KMS-11 (cell line): ENCODE measurements around the gene HS2ST1.

ENCODE experiments used
- H2AFZ ChIP-seq: fragments of 200-600 bp; sonication (generic); 2 replicates; pipeline ENCODE4 v1.6.1; 2016; ENCODE audit warnings: antibody characterized with exemption, mixed run types, low read depth
- H3K27ac ChIP-seq: fragments of 200-600 bp; sonication (generic); 2 replicates; pipeline ENCODE4 v1.6.1; 2016; ENCODE audit warnings: mild to moderate bottlenecking, mixed run types
- H3K27me3 ChIP-seq: fragments of 200-600 bp; sonication (generic); 2 replicates; pipeline ENCODE4 v1.6.1; 2017; ENCODE audit warnings: mild to moderate bottlenecking, low read depth, mixed run types, moderate library complexity; ENCODE audit not compliant: insufficient read depth
- H3K36me3 ChIP-seq: fragments of 200-600 bp; sonication (generic); 2 replicates; pipeline ENCODE4 v1.6.1; 2017; ENCODE audit warnings: mild to moderate bottlenecking, mixed run types; ENCODE audit not compliant: insufficient read depth
- H3K4me1 ChIP-seq: fragments of 200-600 bp; sonication (generic); 2 replicates; pipeline ENCODE4 v1.6.1; 2016; ENCODE audit warnings: mild to moderate bottlenecking, low read depth, mixed run types; ENCODE audit not compliant: poor library complexity, severe bottlenecking
- H3K4me2 ChIP-seq: fragments of 200-600 bp; sonication (generic); 2 replicates; pipeline ENCODE4 v1.7.0; 2016; ENCODE audit warnings: mild to moderate bottlenecking, mixed run types
- H3K4me3 ChIP-seq: fragments of 200-600 bp; sonication (generic); IDR thresholded peaks from 2 replicates; pipeline ENCODE4 v1.6.1; 2017; ENCODE audit warnings: low read depth, low read length, mixed read lengths; ENCODE audit not compliant: insufficient read depth
- H3K79me2 ChIP-seq: fragments of 200-600 bp; sonication (generic); 2 replicates; pipeline ENCODE4 v1.6.1; 2016; ENCODE audit warnings: low read depth, mixed run types; ENCODE audit not compliant: insufficient read depth
- H3K9ac ChIP-seq: fragments of 200-600 bp; sonication (generic); 2 replicates; pipeline ENCODE4 v1.6.1; 2016; ENCODE audit warnings: mild to moderate bottlenecking, mixed run types
- H4K20me1 ChIP-seq: fragments of 200-600 bp; sonication (generic); 2 replicates; pipeline ENCODE4 v1.6.1; 2016; ENCODE audit warnings: mild to moderate bottlenecking, mixed run types; ENCODE audit not compliant: insufficient read depth
- CTCF ChIP-seq: fragments of 200-600 bp; sonication (generic); conservative IDR thresholded peaks from 2 replicates; pipeline ENCODE4 v1.6.1; 2017; ENCODE audit warnings: low read depth, mild to moderate bottlenecking, antibody characterized with exemption, low read length, moderate library complexity, mixed read lengths

Gene HS2ST1

GRCh38 chr1:86871001-86871400 lies 43.4 kb upstream of the HS2ST1 start:
- no peak overlapping the region for H2AFZ ChIP-seq

GRCh38 chr1:86872086-86872485 lies 42.3 kb upstream of the HS2ST1 start:
- no peak overlapping the region for H3K9ac ChIP-seq
- H3K27ac ChIP-seq, result no peak overlapping the region
- no peak overlapping the region for H2AFZ ChIP-seq
- H3K36me3 ChIP-seq, result no peaks in the 10 kb centered on the region
- no peaks in the 10 kb centered on the region for H3K27me3 ChIP-seq
- TF ChIP-seq CTCF, result no peak
- H3K4me2 ChIP-seq, result no peak overlapping the region
- no peaks in the 10 kb centered on the region for H3K4me1 ChIP-seq
- H3K79me2 ChIP-seq, result no peaks in the 10 kb centered on the region
- no peak overlapping the region for H3K4me3 ChIP-seq
- H4K20me1 ChIP-seq, result no peaks in the 10 kb centered on the region

More at GRCh38 chr1:86871001-86871400, 43.4 kb upstream of the HS2ST1 start:
- H3K4me2 ChIP-seq, result no peak overlapping the region
- peaks cover 9% of the 10 kb centered on the region for H3K4me1 ChIP-seq
- H3K4me3 ChIP-seq, result no peak overlapping the region
- no peaks in the 10 kb centered on the region for H3K79me2 ChIP-seq
- no peaks in the 10 kb centered on the region for H3K27me3 ChIP-seq
- H3K9ac ChIP-seq, result no peak overlapping the region
- TF ChIP-seq CTCF, result no peak
- no peaks in the 10 kb centered on the region for H3K36me3 ChIP-seq
- H3K27ac ChIP-seq, result no peak overlapping the region
- no peaks in the 10 kb centered on the region for H4K20me1 ChIP-seq

GRCh38 chr1:86875722-86876121 lies 38.7 kb upstream of the HS2ST1 start:
- Histone ChIP-seq H4K20me1 (no peaks in the 10 kb centered on the region), H3K9ac (no peak overlapping the region), H3K79me2 (no peaks in the 10 kb centered on the region), H3K27ac (no peak overlapping the region), H3K4me2 (no peak overlapping the region), H3K4me1 (no peaks in the 10 kb centered on the region), H3K27me3 (no peaks in the 10 kb centered on the region), H3K4me3 (no peak overlapping the region), H3K36me3 (no peaks in the 10 kb centered on the region), H2AFZ (no peak overlapping the region)
- TF ChIP-seq CTCF, result no peak

- Histone ChIP-seq H3K27ac (no peak overlapping the region), H3K36me3 (no peaks in the 10 kb centered on the region), H3K4me1 (peaks cover 10% of the 10 kb centered on the region), H3K4me3 (no peak overlapping the region), H3K4me2 (no peak overlapping the region), H3K27me3 (no peaks in the 10 kb centered on the region), H3K9ac (no peak overlapping the region), H3K79me2 (no peaks in the 10 kb centered on the region), H4K20me1 (no peaks in the 10 kb centered on the region), H2AFZ (no peak overlapping the region)
- no peak for TF ChIP-seq CTCF
Measured at GRCh38 chr1:86887479-86888162, 26.8 kb upstream of the HS2ST1 start.
